IMR-90 (cell line): ENCODE data around the gene LRP1B. TPM values are rescaled to one million over a fixed set of nuclear protein-coding genes. Genes with fewer than 3 reads are reported as not detected.

Experiments
- ATAC-seq: fragments of 200-7000 bp; cut with Tn5 transposase; 2 replicates; pipeline ENCODE4 v1.9.1; 2020; ENCODE audit warnings: low read depth, mild to moderate bottlenecking, moderate library complexity
- BruUV-seq: library from RNA; stranded (reverse); fragments of 400-500 nt; replicated peaks from 2 replicates; lab custom pipeline; 2021; lab: Mats Ljungman, UMichigan
- CTCF ChIA-PET: fragments of 300-600 bp; formaldehyde crosslinking; extraction: SDS; loops from one replicate; lab custom pipeline; 2021; ENCODE audit warnings: antibody characterized with exemption; lab: Yijun Ruan, JAX
- POLR2A ChIA-PET: fragments of 300-600 bp; sonication (Branson Sonifier 250); formaldehyde crosslinking; loops from one replicate; lab custom pipeline; 2022; ENCODE audit warnings: antibody characterized with exemption; ENCODE audit not compliant: unreplicated experiment; lab: Charles Lee
- DNase-seq: peaks from one replicate; pipeline ENCODE4 v3.0.0; 2013
- H2AFZ ChIP-seq: replicated peaks from 2 replicates; pipeline ENCODE3; 2013; ENCODE audit warnings: low read length, mild to moderate bottlenecking; ENCODE audit not compliant: poor library complexity
- H2AK5ac ChIP-seq: 2 replicates; pipeline ENCODE4 v1.6.1; 2013; ENCODE audit warnings: low read depth, low read length, inconsistent platforms
- H2AK9ac ChIP-seq: replicated peaks from 2 replicates; pipeline ENCODE3; 2013; ENCODE audit warnings: mild to moderate bottlenecking, low read depth, low read length, moderate library complexity; ENCODE audit not compliant: poor library complexity
- H2BK120ac ChIP-seq: 2 replicates; pipeline ENCODE4 v1.6.1; 2013; ENCODE audit warnings: low read depth, low read length, inconsistent platforms
- H2BK15ac ChIP-seq: 3 replicates; pipeline ENCODE4 v1.6.1; 2013; ENCODE audit warnings: low read depth, low read length, inconsistent platforms
- H2BK20ac ChIP-seq: 2 replicates; pipeline ENCODE4 v1.6.1; 2013; ENCODE audit warnings: low read depth, mild to moderate bottlenecking, inconsistent platforms, low read length, moderate library complexity
- H2BK5ac ChIP-seq: 2 replicates; pipeline ENCODE4 v1.6.1; 2013; ENCODE audit warnings: mild to moderate bottlenecking, low read depth, low read length, inconsistent platforms; ENCODE audit not compliant: poor library complexity, severe bottlenecking
- H3K14ac ChIP-seq: replicated peaks from 2 replicates; pipeline ENCODE4 v1.6.1; 2013; ENCODE audit warnings: low read depth, low read length, inconsistent platforms
- H3K18ac ChIP-seq: 2 replicates; pipeline ENCODE4 v1.6.1; 2013; ENCODE audit warnings: low read depth, low read length, control low read depth
- H3K23ac ChIP-seq: 2 replicates; pipeline ENCODE4 v1.6.1; 2013; ENCODE audit warnings: low read depth, low read length, inconsistent platforms
- H3K27ac ChIP-seq: 2 replicates; pipeline ENCODE4 v1.5.1; 2013; ENCODE audit warnings: mild to moderate bottlenecking, control low read depth, low read length; ENCODE audit not compliant: insufficient read depth
- H3K27me3 ChIP-seq: 2 replicates; pipeline ENCODE4 v1.6.1; 2013; ENCODE audit warnings: low read length; ENCODE audit not compliant: control insufficient read depth, insufficient read depth
- H3K36me3 ChIP-seq: 2 replicates; pipeline ENCODE4 v1.6.1; 2013; ENCODE audit warnings: low read length, mixed read lengths; ENCODE audit not compliant: control insufficient read depth, insufficient read depth
- H3K4ac ChIP-seq: 2 replicates; pipeline ENCODE4 v1.6.1; 2013; ENCODE audit warnings: low read depth, low read length, inconsistent platforms
- H3K4me1 ChIP-seq: 2 replicates; pipeline ENCODE4 v1.6.1; 2013; ENCODE audit warnings: low read length, mixed read lengths; ENCODE audit not compliant: control insufficient read depth, insufficient read depth
- H3K4me2 ChIP-seq: 2 replicates; pipeline ENCODE4 v1.6.1; 2013; ENCODE audit warnings: low read depth, mild to moderate bottlenecking, control low read depth, low read length, moderate library complexity
- H3K4me3 ChIP-seq: 2 replicates; pipeline ENCODE4 v1.5.1; 2013; ENCODE audit warnings: low read depth, mild to moderate bottlenecking, control low read depth, low read length, moderate library complexity; ENCODE audit not compliant: insufficient read depth
- H3K56ac ChIP-seq: 2 replicates; pipeline ENCODE4 v1.6.1; 2013; ENCODE audit warnings: low read length, inconsistent platforms; ENCODE audit not compliant: insufficient read depth; ENCODE audit errors: extremely low read depth
- H3K79me1 ChIP-seq, 2 experiments: 2 replicates each; pipeline ENCODE4 v1.6.1; 2013; ENCODE audit warnings: low read length in 2 of 2, inconsistent platforms in 1 of 2, low read depth in 1 of 2
- H3K9ac ChIP-seq: 2 replicates; pipeline ENCODE4 v1.6.1; 2013; ENCODE audit warnings: low read depth, low read length, control low read depth
- H3K9me1 ChIP-seq: 2 replicates; pipeline ENCODE4 v1.6.1; 2013; ENCODE audit warnings: low read length, inconsistent platforms; ENCODE audit not compliant: insufficient read depth
- H3K9me3 ChIP-seq: 2 replicates; pipeline ENCODE4 v1.6.1; 2013; ENCODE audit warnings: low read length; ENCODE audit not compliant: control insufficient read depth, insufficient read depth
- H4K20me1 ChIP-seq: 2 replicates; pipeline ENCODE4 v1.6.1; 2013; ENCODE audit warnings: low read length, inconsistent platforms; ENCODE audit not compliant: insufficient read depth
- H4K5ac ChIP-seq: 2 replicates; pipeline ENCODE4 v1.6.1; 2013; ENCODE audit warnings: mild to moderate bottlenecking, low read depth, low read length, control low read depth
- H4K8ac ChIP-seq, 2 experiments: 2 replicates each; pipeline ENCODE4 v1.6.1; 2013; ENCODE audit warnings: low read depth in 2 of 2, low read length in 2 of 2, control low read depth in 1 of 2, inconsistent platforms in 1 of 2
- H4K91ac ChIP-seq: 2 replicates; pipeline ENCODE4 v1.6.1; 2013; ENCODE audit warnings: low read depth, low read length, inconsistent platforms; ENCODE audit not compliant: insufficient read depth
- BHLHE40 ChIP-seq: fragments of 150-350 bp; IDR thresholded peaks from 2 replicates; pipeline ENCODE4 v1.6.1; 2016; ENCODE audit warnings: mild to moderate bottlenecking, low read depth, low read length
- CEBPB ChIP-seq: IDR thresholded peaks from 2 replicates; pipeline ENCODE4 v1.6.1; 2012; ENCODE audit warnings: low read depth, low read length, improper control_type of control experiment
- MAFK ChIP-seq: IDR thresholded peaks from 2 replicates; pipeline ENCODE4 v1.6.1; 2012; ENCODE audit warnings: low read depth, low read length, improper control_type of control experiment
- USF2 ChIP-seq: fragments of 150-350 bp; IDR thresholded peaks from 2 replicates; pipeline ENCODE4 v1.6.1; 2017; ENCODE audit warnings: mild to moderate bottlenecking, antibody characterized with exemption, low read length, low read depth
- WGBS, 2 experiments: methylation state at CpG; one replicate each; pipeline versions ENCODE4 v1.1.5 to v1.1.7; 2013; ENCODE audit warnings: missing lambda C conversion rate in 2 of 2; ENCODE audit not compliant: insufficient read length in 1 of 2; ENCODE audit errors: extremely low coverage in 2 of 2; 5-methylcytosine and 5-hydroxymethylcytosine counted together
- dilution Hi-C: fragments of 300-500 bp; cut with HindIII; formaldehyde crosslinking; loops from one replicate; pipeline ENCODE4 v1.14.3; 2018; ENCODE audit warnings: low sequenced_read_pairs; ENCODE audit not compliant: unreplicated experiment
- in situ Hi-C: fragments of 300-500 bp; cut with MboI; formaldehyde crosslinking; loops from 3 replicates; pipeline ENCODE4 v1.14.3; 2019; ENCODE audit warnings: low sequenced_read_pairs, inconsistent platforms, mixed read lengths
- intact Hi-C: fragments of 100-400 bp; cut with micrococcal nuclease; formaldehyde crosslinking; loops from 2 replicates; pipeline ENCODE4 v1.10.0; 2022
- polyA plus RNA-seq, 3 experiments: library from polyadenylated mRNA; depleted of rRNA; stranded (reverse); fragments of >200 nt; gene quantifications; 2 replicates each; pipeline ENCODE4 v1.2.3, GENCODE V29; 2012; ENCODE audit warnings: low replicate concordance in 1 of 3
- total RNA-seq: library from RNA; depleted of rRNA; stranded (reverse); fragments of >200 nt; gene quantifications from 2 replicates; pipeline ENCODE4 v1.2.3, GENCODE V29; 2012

LRP1B gene
- total and polyA plus RNA-seq, 2 of the 4 experiments (the other 2 are of a cell fraction): under 0.01 to 0.02 TPM

- H2BK5ac ChIP-seq: no peak overlapping the region
- H2AFZ ChIP-seq: no peak overlapping the region
- H3K4ac ChIP-seq: no peak overlapping the region
- no peak overlapping the region for H2BK120ac ChIP-seq
- H2BK15ac ChIP-seq: no peak overlapping the region
- no CpG with 5 or more reads among the region's 7 CpGs for WGBS, 2 experiments
- H4K20me1 ChIP-seq: no peaks in the 10 kb centered on the region
- no peaks in the 10 kb centered on the region for H3K9me1 ChIP-seq
- no peak overlapping the region for H2BK20ac ChIP-seq
- H3K36me3 ChIP-seq: no peaks in the 10 kb centered on the region
- ATAC-seq: no peak
- H4K5ac ChIP-seq: no peak overlapping the region
- BruUV-seq: no TSS peak
- H3K14ac ChIP-seq: no peak overlapping the region
- no peak overlapping the region for H3K4me3 ChIP-seq
- no peak overlapping the region for H2AK5ac ChIP-seq
- no peak overlapping the region for H3K23ac ChIP-seq
- H3K27me3 ChIP-seq: no peaks in the 10 kb centered on the region
- TF ChIP-seq USF2: no peak
- no peak for TF ChIP-seq BHLHE40
- peak; percentile 72 for TF ChIP-seq CEBPB
- no peak for TF ChIP-seq MAFK
- H3K27ac ChIP-seq: no peak overlapping the region
- in situ Hi-C loops: no loop called here
- no peak overlapping the region for H4K91ac ChIP-seq
- POLR2A ChIA-PET: no interaction called here
- no peak overlapping the region for H3K9ac ChIP-seq
- no peaks in the 10 kb centered on the region for H3K4me1 ChIP-seq
- no peak overlapping the region for H2AK9ac ChIP-seq
- DNase-seq: no peak
- H3K9me3 ChIP-seq: no peaks in the 10 kb centered on the region
- no peak overlapping the region for H3K56ac ChIP-seq
- no peak overlapping the region for H3K4me2 ChIP-seq
- H4K8ac ChIP-seq: no peak overlapping the region
- no peak overlapping the region for H3K18ac ChIP-seq
- intact Hi-C loops: no loop called here
- dilution Hi-C loops: no loop called here
- CTCF ChIA-PET: interaction anchor here (1.3 kb wide), 1 partner anchor 9 kb away, joined by 3 read pairs; no protein-coding TSS in a partner anchor
- H3K79me1 ChIP-seq: no peaks in the 10 kb centered on the region
These were observed 541.5 kb downstream of the LRP1B start for GRCh38 chr2:141589314-141589713.
